Fibroblast of skin of abdomen (primary cell): ENCODE data around the gene CTSA.
"Not testable (repeated sequence)": the region's sequence is repeated elsewhere in the genome, so short reads cannot be mapped to it uniquely, and the experiment has no call there.

ENCODE experiments used
- DNase-seq: peaks from one replicate; pipeline ENCODE4 v3.0.0-alpha.2; 2013

The CTSA gene

GRCh38 chr20:45918779-45919537 lies 27.8 kb downstream of the CTSA start:
- DNase-seq: no peak

- peak; percentile 54 for DNase-seq
These were observed 28.6 kb downstream of the CTSA start for GRCh38 chr20:45919542-45920399.

- no peak for DNase-seq
These were observed 29.6 kb downstream of the CTSA start for GRCh38 chr20:45920462-45921336.

- no peak for DNase-seq
These were observed 30.4 kb downstream of the CTSA start for GRCh38 chr20:45921337-45922189.

- DNase-seq: peak; percentile 41
These were observed 33.5 kb downstream of the CTSA start for GRCh38 chr20:45924391-45925261.

- DNase-seq: no peak
These were observed 34.8 kb downstream of the CTSA start for GRCh38 chr20:45925821-45926506.

- DNase-seq: no peak
These were observed 35.6 kb downstream of the CTSA start for GRCh38 chr20:45926731-45927070.

- DNase-seq: no peak
These were observed 36.1 kb downstream of the CTSA start for GRCh38 chr20:45927071-45927878.

GRCh38 chr20:45931680-45932079 lies 40.5 kb downstream of the CTSA start:
- not testable (repeated sequence) for DNase-seq

- peak; percentile 70 for DNase-seq
These were observed 42.3 kb downstream of the CTSA start for GRCh38 chr20:45933266-45934045.

- peak; percentile 47 for DNase-seq
These were observed 43.0 kb downstream of the CTSA start for GRCh38 chr20:45934046-45934585.

GRCh38 chr20:45934586-45935415 lies 43.7 kb downstream of the CTSA start, which contains the start of gene PCIF1:
Gene PCIF1 (plus strand): TSS chr20:45934683. CDS start chr20:45939000, 4,317 bp downstream.
- DNase-seq: peak; percentile 97

- DNase-seq: no peak
These were observed 44.4 kb downstream of the CTSA start for GRCh38 chr20:45935416-45936046.

GRCh38 chr20:45937765-45938164 lies 46.6 kb downstream of the CTSA start:
- DNase-seq: no peak

GRCh38 chr20:45938727-45939438 lies 47.7 kb downstream of the CTSA start:
- no peak for DNase-seq

GRCh38 chr20:45940053-45940452 lies 48.9 kb downstream of the CTSA start:
- DNase-seq: no peak
